ENCODE data around the gene AP2B1. TPM values are rescaled to one million over a fixed set of nuclear protein-coding genes. Genes with fewer than 3 reads are reported as not detected.
A peak's percentile ranks its signal among the peaks of the same experiment; 100 is the strongest.

AP2B1 gene
- total RNA-seq, 4 donors from 2014 or later, result 62.6 to 94.3 (median 79.4) TPM

GRCh38 chr17:35705230-35705629, 118.1 kb downstream of the AP2B1 start:
- ATAC-seq (ENCODE audit: low FRiP score) (no peak), DNase-seq (ENCODE audit: low spot score) (no peak)
- TF ChIP-seq CTCF (IDR thresholded peaks at IDR 0.05), result no peak

GRCh38 chr17:35705705-35706104, 118.6 kb downstream of the AP2B1 start:
- TF ChIP-seq CTCF (IDR thresholded peaks at IDR 0.05), result no peak
- ATAC-seq (ENCODE audit: low FRiP score) (no peak), DNase-seq (ENCODE audit: low spot score) (no peak)

DNA sequence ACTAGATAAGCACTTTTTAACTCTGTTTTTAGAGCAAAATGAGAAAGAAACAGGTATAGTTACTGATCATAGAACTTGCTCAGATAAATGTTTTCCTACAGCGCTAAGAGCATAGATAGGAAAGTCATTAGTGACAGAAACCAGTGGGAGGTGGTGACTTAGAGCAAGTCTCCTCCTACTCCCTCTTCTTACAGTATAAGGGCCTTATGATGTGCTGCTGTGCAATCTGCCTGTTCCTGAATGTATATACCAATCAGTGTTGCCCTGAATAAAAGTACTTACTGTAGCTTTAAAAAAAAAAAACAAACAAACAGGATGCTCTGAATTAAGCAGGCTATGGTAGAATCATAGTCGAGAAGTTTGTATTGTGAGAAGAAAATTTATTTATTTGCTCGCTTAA, 121.0 kb downstream of the AP2B1 start:
- ATAC-seq (ENCODE audit: low FRiP score) (no peak), DNase-seq (ENCODE audit: low spot score) (no peak)
- TF ChIP-seq CTCF (IDR thresholded peaks at IDR 0.05), result no peak

DNA sequence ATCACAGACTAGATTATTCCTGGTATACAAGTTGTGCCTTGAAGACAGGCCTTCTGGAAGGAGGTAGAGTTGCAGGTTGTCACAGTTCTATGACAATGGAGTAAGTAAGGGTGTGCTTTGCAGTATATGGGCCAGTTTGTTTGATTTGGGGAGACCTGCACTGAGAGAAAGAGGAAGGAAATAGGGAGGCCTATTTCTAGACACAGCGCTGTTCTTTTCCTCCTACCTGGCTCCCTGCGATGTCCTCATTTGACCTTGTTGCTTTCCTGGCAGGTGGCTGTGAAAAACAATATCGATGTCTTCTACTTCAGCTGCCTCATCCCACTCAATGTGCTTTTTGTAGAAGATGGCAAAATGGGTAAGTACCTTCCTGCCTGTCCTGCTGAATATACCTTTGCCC, 121.8 kb downstream of the AP2B1 start:
- DNase-seq (ENCODE audit: low spot score) (no peak), ATAC-seq (ENCODE audit: low FRiP score) (no peak)
- TF ChIP-seq CTCF (IDR thresholded peaks at IDR 0.05), result no peak

- no peak for TF ChIP-seq CTCF (IDR thresholded peaks at IDR 0.05)
- DNase-seq (ENCODE audit: low spot score) (no peak), ATAC-seq (ENCODE audit: low FRiP score) (no peak)
These were observed 122.8 kb downstream of the AP2B1 start for GRCh38 chr17:35709874-35710273.

- no peak for DNase-seq (ENCODE audit: low spot score)
- no peak for TF ChIP-seq CTCF (IDR thresholded peaks at IDR 0.05)
- ATAC-seq (ENCODE audit: low FRiP score), result no peak
These were observed 123.8 kb downstream of the AP2B1 start for GRCh38 chr17:35710950-35711349.

- no peak for TF ChIP-seq CTCF (IDR thresholded peaks at IDR 0.05)
- DNase-seq (ENCODE audit: low spot score) (peak; percentile 31), ATAC-seq (ENCODE audit: low FRiP score) (peak; percentile 70)
These were observed 126.1 kb downstream of the AP2B1 start for GRCh38 chr17:35713069-35713728.

Data from omental fat pad (tissue), 4 donors.